Measurements from ENCODE around the gene GTF3C2.

GTF3C2 gene

GRCh38 chr2:27291865-27292264 is 64.7 kb downstream of the GTF3C2 start:
- DNase-seq = no peak

GRCh38 chr2:27290549-27290948 is 66.0 kb downstream of the GTF3C2 start:
- no peak for DNase-seq

- no peak for DNase-seq
Measured at GRCh38 chr2:27288610-27289009, 68.0 kb downstream of the GTF3C2 start.

- no peak for DNase-seq
Measured at GRCh38 chr2:27285481-27285880, 71.1 kb downstream of the GTF3C2 start.

- DNase-seq = no peak
Measured at GRCh38 chr2:27284996-27285395, 71.6 kb downstream of the GTF3C2 start.

GRCh38 chr2:27282892-27283291 is 73.7 kb downstream of the GTF3C2 start:
- DNase-seq = no peak

GRCh38 chr2:27281855-27282559 is 74.6 kb downstream of the GTF3C2 start, which contains the start of gene TRIM54:
TRIM54 (plus strand) TSS chr2:27282429; CDS start chr2:27282732, 303 bp downstream.
- no peak for DNase-seq

GRCh38 chr2:27281442-27281841 is 75.1 kb downstream of the GTF3C2 start:
- no peak for DNase-seq

- no peak for DNase-seq
Measured at GRCh38 chr2:27280826-27281225, 75.7 kb downstream of the GTF3C2 start.

GRCh38 chr2:27278010-27278409 is 78.6 kb downstream of the GTF3C2 start:
- DNase-seq = no peak

Measured in NCI-H2227 treated with DMSO at 0.1 percent for 48 hours (cell line).